Adrenal gland (tissue), 12 donors: Measurements from ENCODE around the gene LPCAT4. TPM values are rescaled to one million over a fixed set of nuclear protein-coding genes. Genes with fewer than 3 reads are reported as not detected.

ENCODE experiments used
- DNase-seq, 7 donors: peaks; one replicate each; pipeline ENCODE4 v3.0.0-alpha.2; 2019 to 2020
- H3K27ac ChIP-seq, 5 donors: fragments of 200-600 bp; sonication (generic) in 4 of 5; 1 replicate in 3 of 5; 2 replicates in 2 of 5; pipeline versions ENCODE4 v1.5.1 to v1.8.0; 2016 to 2020; ENCODE audit warnings: mild to moderate bottlenecking in 1 of 5
- H3K27me3 ChIP-seq: fragments of 200-600 bp; 2 replicates; pipeline ENCODE4 v1.8.0; 2021
- H3K36me3 ChIP-seq, 2 donors: fragments of 200-600 bp; replicated peaks in 1 of 2; 1 replicate in 1 of 2; 2 replicates in 1 of 2; pipeline versions ENCODE4 v1.5.1 to v1.8.0; 2018 to 2022
- H3K4me1 ChIP-seq, 2 donors: fragments of 200-600 bp; replicated peaks in 1 of 2; 1 replicate in 1 of 2; 2 replicates in 1 of 2; pipeline versions ENCODE4 v1.5.1 to v1.8.0; 2018 to 2021
- H3K4me3 ChIP-seq, 4 donors: fragments of 200-600 bp; sonication (generic) in 3 of 4; one replicate each; pipeline ENCODE4 v1.5.1; 2016 to 2018
- H3K9me3 ChIP-seq, 3 donors: fragments of 200-600 bp; sonication (generic) in 1 of 3; replicated peaks in 1 of 3; 1 replicate in 2 of 3; 2 replicates in 1 of 3; pipeline versions ENCODE4 v1.5.1 to v1.8.0; 2016 to 2021
- POLR2A ChIP-seq, 2 donors: fragments of 450-650 bp; IDR thresholded peaks; one replicate each; pipeline ENCODE4 v1.6.1; 2017; ENCODE audit warnings: antibody characterized with exemption in 2 of 2, mild to moderate bottlenecking in 2 of 2, moderate library complexity in 1 of 2
- WGBS, 4 donors: extraction: QIAGEN DNeasy Blood & Tissue Kit in 2 of 4; methylation state at CpG; one replicate each; pipeline versions ENCODE4 v1.1.5 to v1.1.7; 2013 to 2017; 5-methylcytosine and 5-hydroxymethylcytosine counted together
- intact Hi-C, 2 donors: fragments of 100-400 bp; cut with DNase I; formaldehyde crosslinking; loops; one replicate each; pipeline versions ENCODE4 v1.14.1 to v1.15.0; 2022 to 2023
- polyA plus RNA-seq, 3 donors: library from polyadenylated mRNA; stranded (reverse); fragments of 200-250 nt in 2 of 3; fragments of 350-450 nt in 1 of 3; fragmentation: Illumina TruSeq in 1 of 3; extraction: RNeasy Lipid Tissue Mini Kit (QIAGEN cat#74804) in 1 of 3; gene quantifications; one replicate each; pipeline ENCODE4 v1.2.3, GENCODE V29; 2013 to 2014
- total RNA-seq, 9 donors: library from RNA; depleted of rRNA in 4 of 9; stranded (reverse); fragments of >200 nt in 4 of 9; fragments of 120-200 nt in 1 of 9; fragmentation: NEBNext Ultra II Directional in 1 of 9; extraction: Animal tissue kit (Norgen Biotek cat#: 25700) in 1 of 9; gene quantifications; one replicate each; pipeline versions ENCODE4 v1.1.0 to v1.2.4, GENCODE V29; 2013 to 2023
- TF ChIP-seq, protein P1 (sequence below), 6 experiments: fragments of 450-650 bp in 4 of 6; fragments of 200-600 bp in 2 of 6; sonication (generic) in 1 of 6; IDR thresholded peaks; 1 replicate in 5 of 6; 2 replicates in 1 of 6; pipeline versions ENCODE4 v1.5.1 to v1.8.0; 2016 to 2021; ENCODE audit warnings: antibody characterized with exemption in 6 of 6, mild to moderate bottlenecking in 2 of 6, moderate library complexity in 1 of 6
- donor health status: healthy with polysubstance abuse.
- donor health status: Bipolar disorder and iron deficiency.
- donor health status: DM: yes; HTN: yes; CAD: no.
- donor health status: DM: no; HTN: no; CAD: no.
- donor health status: DM: no; HTN: no; CAD: no.
- donor health status: DM: yes; HTN: yes; CAD: no.

LPCAT4 gene
- total and polyA plus RNA-seq, 12 donors, result 1.2 to 31.6 (median 12.6) TPM

- H3K27ac ChIP-seq, result no peak overlapping the region
- H3K9me3 ChIP-seq, result no peaks in the 10 kb centered on the region
- H3K27me3 ChIP-seq, result no peaks in the 10 kb centered on the region
- H3K4me1 ChIP-seq, result peaks cover 10 to 15% of the 10 kb centered on the region in 2 donors
- TF ChIP-seq, protein P1, sequence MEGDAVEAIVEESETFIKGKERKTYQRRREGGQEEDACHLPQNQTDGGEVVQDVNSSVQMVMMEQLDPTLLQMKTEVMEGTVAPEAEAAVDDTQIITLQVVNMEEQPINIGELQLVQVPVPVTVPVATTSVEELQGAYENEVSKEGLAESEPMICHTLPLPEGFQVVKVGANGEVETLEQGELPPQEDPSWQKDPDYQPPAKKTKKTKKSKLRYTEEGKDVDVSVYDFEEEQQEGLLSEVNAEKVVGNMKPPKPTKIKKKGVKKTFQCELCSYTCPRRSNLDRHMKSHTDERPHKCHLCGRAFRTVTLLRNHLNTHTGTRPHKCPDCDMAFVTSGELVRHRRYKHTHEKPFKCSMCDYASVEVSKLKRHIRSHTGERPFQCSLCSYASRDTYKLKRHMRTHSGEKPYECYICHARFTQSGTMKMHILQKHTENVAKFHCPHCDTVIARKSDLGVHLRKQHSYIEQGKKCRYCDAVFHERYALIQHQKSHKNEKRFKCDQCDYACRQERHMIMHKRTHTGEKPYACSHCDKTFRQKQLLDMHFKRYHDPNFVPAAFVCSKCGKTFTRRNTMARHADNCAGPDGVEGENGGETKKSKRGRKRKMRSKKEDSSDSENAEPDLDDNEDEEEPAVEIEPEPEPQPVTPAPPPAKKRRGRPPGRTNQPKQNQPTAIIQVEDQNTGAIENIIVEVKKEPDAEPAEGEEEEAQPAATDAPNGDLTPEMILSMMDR (IDR thresholded peaks at IDR 0.05), result no peak
- TF ChIP-seq POLR2A (IDR thresholded peaks at IDR 0.05), result no peak
- peak in 1 of 7 donors; percentile 52 for DNase-seq
- peak overlapping the region in 1 of 4 donors; percentile 84 for H3K4me3 ChIP-seq
- peaks cover 0 to 9% of the 10 kb centered on the region in 2 donors for H3K36me3 ChIP-seq
- 95% methylated on average over 15 of the region's 15 CpGs for WGBS, 4 donors
- intact Hi-C loops, result loop anchor here in 1 of 2 donors (10.0 kb wide), 1 partner anchor 243 kb away; the partner anchor contains the start of gene GOLGA8B
Measured at GRCh38 chr15:34341381-34342212, 25.4 kb downstream of the LPCAT4 start.

GRCh38 chr15:34339946-34340345 lies 27.1 kb downstream of the LPCAT4 start:
- Histone ChIP-seq H3K27ac (no peak overlapping the region), H3K4me3 (no peak overlapping the region), H3K27me3 (no peaks in the 10 kb centered on the region), H3K36me3 (peaks cover 0 to 9% of the 10 kb centered on the region in 2 donors), H3K9me3 (no peaks in the 10 kb centered on the region), H3K4me1 (peaks cover 10 to 26% of the 10 kb centered on the region in 2 donors)
- intact Hi-C loops, result loop anchor here in 1 of 2 donors (10.0 kb wide), 1 partner anchor 245 kb away; the partner anchor contains the start of gene GOLGA8B
- TF ChIP-seq, protein P1 (IDR thresholded peaks at IDR 0.05), result no peak
- no peak for TF ChIP-seq POLR2A (IDR thresholded peaks at IDR 0.05)
- 93 to 97% (median 95%) methylated on average over 3 of the region's 3 CpGs for WGBS, 4 donors
- DNase-seq, result no peak

DNA sequence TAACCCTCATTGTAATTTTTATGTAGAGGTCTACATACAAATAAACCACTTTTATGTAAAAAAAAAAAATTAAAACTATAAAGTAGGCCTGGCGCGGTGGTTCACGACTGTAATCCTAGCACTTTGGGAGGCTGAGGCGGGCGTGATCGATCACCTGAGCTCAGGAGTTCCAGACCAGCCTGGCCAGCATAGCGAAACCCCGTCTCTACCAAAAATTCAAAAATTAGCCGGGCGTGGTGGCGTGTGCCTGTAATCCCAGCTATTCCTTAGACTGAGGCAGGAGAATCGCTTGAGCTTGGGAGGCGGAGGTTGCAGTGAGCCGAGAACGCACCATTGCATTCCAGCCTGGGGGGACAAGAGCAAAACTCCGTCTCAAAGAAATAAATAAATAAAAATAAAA lies 28.6 kb downstream of the LPCAT4 start:
- intact Hi-C loops, result no loop called here
- Histone ChIP-seq H3K27me3 (no peaks in the 10 kb centered on the region), H3K4me3 (peak overlapping the region in 1 of 4 donors; percentile 77), H3K9me3 (no peaks in the 10 kb centered on the region), H3K36me3 (peaks cover 0 to 9% of the 10 kb centered on the region in 2 donors), H3K4me1 (peaks cover 10 to 26% of the 10 kb centered on the region in 2 donors), H3K27ac (peak overlapping the region in 2 of 5 donors; percentile 86 to 93)
- TF ChIP-seq, protein P1 (IDR thresholded peaks at IDR 0.05), result no peak
- TF ChIP-seq POLR2A (IDR thresholded peaks at IDR 0.05), result no peak
- peak in 2 of 7 donors; percentile 24 to 27 for DNase-seq
- 72 to 78% (median 76%) methylated on average over 16 of the region's 16 CpGs for WGBS, 4 donors

DNA sequence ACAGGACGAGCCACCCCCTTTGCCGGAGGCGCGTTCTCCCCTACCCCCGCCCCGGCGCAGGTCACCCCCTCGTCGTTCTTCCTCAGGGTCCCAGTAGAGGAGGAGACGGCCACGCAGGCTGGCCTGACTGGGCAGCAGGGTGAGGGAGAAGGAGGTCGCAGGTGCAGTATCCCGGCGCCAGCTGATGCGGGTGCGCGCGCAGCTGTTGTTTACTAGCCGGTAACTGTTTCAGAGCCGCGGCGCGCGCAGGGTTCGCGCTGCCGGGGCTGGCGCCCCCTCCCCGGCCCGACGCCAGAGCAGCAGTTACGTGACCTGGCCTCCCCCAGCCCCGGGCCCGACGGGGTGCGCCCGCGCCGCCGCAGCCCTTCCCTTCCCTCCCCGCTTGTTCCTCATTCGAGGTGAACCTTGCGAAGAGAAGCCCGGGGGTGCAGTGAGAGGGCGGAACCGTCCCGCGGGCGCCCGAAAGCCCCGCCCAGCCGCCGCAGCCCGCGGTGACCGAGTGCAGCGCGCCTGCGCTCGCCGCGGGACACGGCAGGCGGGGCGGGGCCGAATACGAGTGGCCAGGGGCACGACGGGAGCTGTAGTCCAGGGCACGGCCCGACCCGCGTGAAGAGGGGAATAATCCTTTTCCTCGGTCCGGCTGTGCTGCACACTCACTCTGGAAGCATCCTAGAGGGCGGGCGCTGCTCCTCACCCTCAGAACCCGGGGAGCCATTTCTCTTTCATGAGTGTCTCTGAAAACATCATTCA lies 29.3 kb downstream of the LPCAT4 start, which contains the start of gene SLC12A6:
Gene SLC12A6, minus strand, starts transcription at position 225 of the 750 bp plus-strand sequence. CDS start 1,101 bp downstream, outside the sequence.
- H3K9me3 ChIP-seq, result no peaks in the 10 kb centered on the region
- H3K4me3 ChIP-seq, result peak within 1 kb of the TSS; percentile 64 to 91 (median 72)
- H3K27ac ChIP-seq, result peak within 1 kb of the TSS in 4 of 5 donors; percentile 71 to 93 (median 79)
- intact Hi-C loops, result no loop called here
- DNase-seq, result peak; percentile 87 to 93 (median 91)
- TF ChIP-seq POLR2A (IDR thresholded peaks at IDR 0.05), result peak in 1 of 2 donors; percentile 79
- TF ChIP-seq, protein P1 (IDR thresholded peaks at IDR 0.05), result no peak
- peaks cover 0 to 9% of the 10 kb centered on the region in 2 donors for H3K36me3 ChIP-seq
- H3K27me3 ChIP-seq, result no peaks in the 10 kb centered on the region
- 0 to 2% (median 1%) methylated on average over 18 to 78 of the region's 78 CpGs for WGBS, 4 donors
- peaks cover 10 to 26% of the 10 kb centered on the region in 2 donors for H3K4me1 ChIP-seq
